Lower leg skin (tissue), 4 donors: ENCODE results near the gene CENPX. TPM values are rescaled to one million over a fixed set of nuclear protein-coding genes. Genes with fewer than 3 reads are reported as not detected.

Experiments
- DNase-seq, 2 donors: peaks; one replicate each; pipeline ENCODE4 v3.0.0-alpha.2; 2019; ENCODE audit warnings: low spot score in 2 of 2
- H3K4me3 ChIP-seq: fragments of 200-600 bp; sonication (generic); 2 replicates; pipeline ENCODE4 v1.5.1; 2017; ENCODE audit warnings: mild to moderate bottlenecking, low read depth; ENCODE audit not compliant: poor library complexity, severe bottlenecking
- CTCF ChIP-seq, 3 donors: fragments of 450-650 bp; IDR thresholded peaks; one replicate each; pipeline ENCODE4 v1.5.1; 2016; ENCODE audit warnings: antibody characterized with exemption in 3 of 3, mild to moderate bottlenecking in 3 of 3, moderate library complexity in 2 of 3
- POLR2A ChIP-seq, 2 donors: fragments of 450-650 bp; IDR thresholded peaks; one replicate each; pipeline ENCODE4 v1.6.1; 2016 to 2017; ENCODE audit warnings: antibody characterized with exemption in 2 of 2, mild to moderate bottlenecking in 1 of 2, moderate library complexity in 1 of 2
- WGBS, 2 donors: methylation state at CpG; one replicate each; pipeline ENCODE4 v1.1.5; 2018; 5-methylcytosine and 5-hydroxymethylcytosine counted together
- intact Hi-C: fragments of 100-400 bp; cut with DNase I; formaldehyde crosslinking; loops from one replicate; pipeline ENCODE4 v1.15.0; 2023; ENCODE audit warnings: low total_unique reads
- total RNA-seq, 4 donors: library from RNA; depleted of rRNA; stranded (reverse); fragments of >200 nt; gene quantifications; one replicate each; pipeline ENCODE4 v1.1.0, GENCODE V29; 2016

The CENPX gene
- total RNA-seq, 4 donors from 2014 or later, result 64.8 to 79.7 (median 71.2) TPM

DNA sequence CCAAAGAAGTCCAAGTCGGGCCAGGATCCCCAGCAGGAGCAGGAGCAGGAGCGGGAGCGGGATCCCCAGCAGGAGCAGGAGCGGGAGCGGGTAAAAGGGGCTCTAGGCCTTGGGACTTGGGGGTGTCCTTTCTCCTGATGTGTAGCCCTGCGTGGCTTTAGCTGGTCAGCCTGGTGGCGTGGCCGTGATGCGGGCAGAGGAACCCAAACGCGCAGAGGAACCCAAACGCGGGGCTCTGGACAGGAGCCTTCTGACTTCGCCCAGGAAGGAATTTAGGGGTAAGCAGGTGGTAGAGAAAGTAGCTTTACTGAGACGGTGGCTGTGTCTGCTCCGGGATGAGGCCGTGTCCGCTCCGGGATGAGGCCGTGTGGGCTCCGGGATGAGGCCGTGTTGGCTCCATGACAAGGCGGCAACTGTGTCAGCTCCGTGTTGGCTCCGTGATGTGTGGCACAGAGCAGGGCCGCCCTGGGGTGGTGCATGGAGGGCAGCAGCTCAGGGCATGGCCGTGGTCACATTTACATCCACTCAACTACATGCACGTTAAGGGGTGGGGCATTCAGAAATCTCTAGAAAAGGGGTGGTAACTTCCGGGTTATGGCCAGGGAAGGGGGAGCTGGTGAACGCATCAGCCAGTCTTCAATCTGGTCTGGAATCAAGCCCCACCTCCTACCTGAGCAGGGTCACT is 25.8 kb downstream of the CENPX start:
- TF ChIP-seq CTCF (IDR thresholded peaks at IDR 0.05), result no peak
- TF ChIP-seq POLR2A (IDR thresholded peaks at IDR 0.05), result no peak
- H3K4me3 ChIP-seq, result no peak overlapping the region
- 88 to 92% methylated on average over 30 of the region's 30 CpGs for WGBS, 2 donors
- no peak for DNase-seq
- intact Hi-C loops, result no loop called here

- TF ChIP-seq CTCF (IDR thresholded peaks at IDR 0.05), result no peak
- TF ChIP-seq POLR2A (IDR thresholded peaks at IDR 0.05), result no peak
- 91 to 94% methylated on average over 21 to 25 of the region's 28 CpGs for WGBS, 2 donors
- H3K4me3 ChIP-seq, result no peak overlapping the region
- intact Hi-C loops, result no loop called here
- no peak for DNase-seq
Observed at GRCh38 chr17:81996232-81996756, 26.4 kb downstream of the CENPX start.

DNA sequence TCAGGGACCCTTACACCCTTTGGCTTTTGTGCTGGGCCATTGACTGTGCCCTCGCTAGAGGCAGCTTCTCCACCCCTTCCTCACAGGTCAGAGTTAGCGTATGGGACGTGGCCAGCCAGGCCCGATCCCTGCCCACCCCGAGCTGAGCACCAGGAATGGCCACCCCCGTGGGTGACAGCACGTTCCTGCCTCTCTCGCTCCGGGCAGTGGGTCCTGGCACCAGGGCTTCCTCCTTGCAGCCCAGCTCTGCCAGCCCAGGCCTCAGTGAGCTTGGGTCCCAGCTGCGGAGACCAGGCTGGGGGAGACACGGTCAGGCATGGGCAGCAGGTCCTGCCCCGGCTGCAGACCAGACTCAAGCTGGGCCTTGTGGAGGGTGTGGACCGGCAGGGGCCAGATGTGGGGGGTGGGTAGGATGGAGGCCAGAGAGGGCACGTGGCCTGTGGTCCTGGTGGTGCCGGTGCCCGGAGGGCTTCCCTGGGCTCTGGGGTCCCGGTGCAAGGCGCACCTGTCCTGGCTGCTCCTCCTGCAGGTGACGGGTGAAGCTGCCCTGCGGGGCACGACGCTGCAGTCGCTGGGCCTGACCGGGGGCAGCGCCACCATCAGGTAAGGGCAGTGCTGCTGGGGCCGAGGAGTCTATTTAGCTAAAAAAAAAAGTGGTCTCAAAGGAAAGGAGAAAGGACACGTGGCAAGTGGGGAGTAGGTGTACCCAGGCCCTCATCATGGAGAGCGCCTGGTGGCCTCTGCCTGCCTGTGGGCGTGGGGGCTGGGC is 27.0 kb downstream of the CENPX start:
- DNase-seq, result no peak
- intact Hi-C loops, result no loop called here
- TF ChIP-seq POLR2A (IDR thresholded peaks at IDR 0.05), result no peak
- TF ChIP-seq CTCF (IDR thresholded peaks at IDR 0.05), result no peak
- 93 to 96% methylated on average over 28 to 29 of the region's 29 CpGs for WGBS, 2 donors
- H3K4me3 ChIP-seq, result no peak overlapping the region

DNA sequence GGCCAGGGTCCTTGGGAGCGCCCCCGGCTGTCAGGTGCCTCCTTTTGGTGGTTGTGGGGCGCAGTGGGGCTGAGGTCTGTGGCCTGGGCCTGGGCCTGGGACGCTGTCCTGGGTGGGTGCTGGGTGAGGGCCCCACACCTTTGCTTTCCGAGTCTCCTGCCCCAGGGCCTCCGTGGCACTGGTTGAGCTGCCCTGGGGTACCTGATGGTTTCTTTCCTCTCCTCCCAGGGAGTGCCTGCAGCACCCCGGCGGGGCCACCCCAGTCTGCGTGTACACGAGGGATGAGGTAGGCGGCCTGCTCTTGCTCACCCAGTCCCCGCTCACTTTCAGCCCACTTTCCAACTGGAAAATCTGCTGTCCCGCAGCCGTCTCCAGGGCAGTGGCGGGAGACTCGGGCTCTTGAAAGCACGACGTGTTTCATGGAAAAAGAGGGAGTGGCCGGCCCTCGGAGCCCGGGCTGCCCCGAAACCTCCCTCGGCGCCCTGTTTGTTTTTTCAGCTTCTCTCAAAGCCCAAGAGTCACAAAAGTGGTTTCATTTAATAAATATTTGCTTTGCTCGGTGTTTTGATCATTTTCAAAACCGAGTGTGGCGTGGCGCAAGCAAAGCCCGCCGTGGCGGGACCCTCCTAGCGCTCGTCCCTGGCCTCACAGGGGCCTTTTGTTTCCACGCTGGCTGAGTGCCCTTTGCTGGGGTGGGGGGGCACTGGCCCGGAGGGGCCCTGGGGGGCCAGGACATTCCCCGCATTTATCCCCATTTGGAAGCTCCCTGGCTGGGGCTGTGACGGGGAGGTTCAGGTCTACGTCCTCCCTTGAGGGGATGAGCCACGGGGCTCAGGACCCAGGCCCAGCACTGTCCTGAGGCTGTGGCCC is 27.9 kb downstream of the CENPX start:
- WGBS, 2 donors, result 82 to 85% methylated on average over 34 to 36 of the region's 39 CpGs
- no peak overlapping the region for H3K4me3 ChIP-seq
- intact Hi-C loops, result no loop called here
- no peak for DNase-seq
- TF ChIP-seq POLR2A (IDR thresholded peaks at IDR 0.05), result no peak
- no peak for TF ChIP-seq CTCF (IDR thresholded peaks at IDR 0.05)

GRCh38 chr17:81993729-81994592 is 28.7 kb downstream of the CENPX start:
- 95 to 96% methylated on average over 25 to 31 of the region's 37 CpGs for WGBS, 2 donors
- TF ChIP-seq CTCF (IDR thresholded peaks at IDR 0.05) (peak in 1 of 3 donors; percentile 33), POLR2A (IDR thresholded peaks at IDR 0.05) (no peak)
- DNase-seq, result no peak
- intact Hi-C loops, result no loop called here
- H3K4me3 ChIP-seq, result no peak overlapping the region
